HepG2 (cell line): ENCODE measurements around the gene TJAP1. TPM values are rescaled to one million over a fixed set of nuclear protein-coding genes. Genes with fewer than 3 reads are reported as not detected.
A peak's percentile ranks its signal among the peaks of the same experiment; 100 is the strongest.

Source experiments
- ELF3 ChIP-seq: IDR thresholded peaks from 2 replicates; pipeline ENCODE4 v1.6.1; 2016; ENCODE audit warnings: missing genetic modification reagents, missing compliant biosample characterization
- KDM6A ChIP-seq: IDR thresholded peaks from 2 replicates; pipeline ENCODE4 v1.6.1; 2016; ENCODE audit warnings: low read depth
- PBX2 ChIP-seq: IDR thresholded peaks from 2 replicates; pipeline ENCODE4 v1.6.1; 2016; ENCODE audit warnings: control low read depth
- SETDB1 ChIP-seq: sonication (generic); formaldehyde crosslinking; IDR thresholded peaks from 2 replicates; pipeline ENCODE4 v1.5.1; 2020; ENCODE audit warnings: missing genetic modification reagents, mild to moderate bottlenecking, borderline replicate concordance
- SMAD3 ChIP-seq: sonication (generic); formaldehyde crosslinking; IDR thresholded peaks from 2 replicates; pipeline ENCODE4 v1.4.0; 2020; ENCODE audit warnings: missing genetic modification reagents
- ZEB1 ChIP-seq: IDR thresholded peaks from 2 replicates; pipeline ENCODE4 v1.6.1; 2012; ENCODE audit warnings: mild to moderate bottlenecking, low read depth, inconsistent platforms; ENCODE audit not compliant: insufficient replicate concordance
- ZNF317 ChIP-seq: sonication (generic); formaldehyde crosslinking; IDR thresholded peaks from 2 replicates; pipeline ENCODE4 v1.5.0; 2020; ENCODE audit warnings: mild to moderate bottlenecking, missing genetic modification reagents
- ZNF660 ChIP-seq: sonication (generic); formaldehyde crosslinking; IDR thresholded peaks from 2 replicates; pipeline ENCODE4 v1.5.1; 2020; ENCODE audit warnings: mild to moderate bottlenecking, low read depth, missing genetic modification reagents, borderline replicate concordance
- ZNF709 ChIP-seq: sonication (generic); formaldehyde crosslinking; IDR thresholded peaks from 2 replicates; pipeline ENCODE4 v1.5.0; 2020; ENCODE audit warnings: mild to moderate bottlenecking, missing genetic modification reagents
- ZNF816 ChIP-seq: sonication (generic); formaldehyde crosslinking; IDR thresholded peaks from 2 replicates; pipeline ENCODE4 v1.8.0; 2022; ENCODE audit warnings: missing genetic modification reagents, mild to moderate bottlenecking, borderline replicate concordance
- ZUFSP ChIP-seq: sonication (generic); formaldehyde crosslinking; IDR thresholded peaks from 2 replicates; pipeline ENCODE4 v1.9.0; 2021; ENCODE audit warnings: missing genetic modification reagents, mild to moderate bottlenecking, borderline replicate concordance
- polyA plus RNA-seq, 8 experiments: library from polyadenylated mRNA; depleted of rRNA in 3 of 8; stranded (reverse) in 7 of 8; unstranded in 1 of 8; fragments of >200 nt; fragmentation: Illumina TruSeq in 4 of 8; extraction: Trizol in 4 of 8; gene quantifications; 2 replicates each; pipeline versions ENCODE4 v1.2.1 to v1.2.3, GENCODE V29; 2011 to 2016; ENCODE audit warnings: low read depth in 4 of 8, missing spikeins in 1 of 8, mixed read lengths in 1 of 8; ENCODE audit not compliant: insufficient read depth in 1 of 8
- total RNA-seq, 5 experiments: library from RNA; depleted of rRNA; stranded (reverse); fragments of >200 nt; fragmentation: Illumina TruSeq; extraction: Trizol; gene quantifications; 2 replicates each; pipeline ENCODE4 v1.2.3, GENCODE V29; 2016; ENCODE audit warnings: low read depth in 1 of 5
- TF ChIP-seq, protein P1 (sequence below): sonication (generic); formaldehyde crosslinking; IDR thresholded peaks from 2 replicates; pipeline ENCODE4; 2020; ENCODE audit warnings: missing genetic modification reagents, mild to moderate bottlenecking, borderline replicate concordance
- TF ChIP-seq, protein P2 (sequence below): sonication (generic); formaldehyde crosslinking; IDR thresholded peaks from 2 replicates; pipeline ENCODE4 v1.5.1; 2020; ENCODE audit warnings: mild to moderate bottlenecking, missing genetic modification reagents, borderline replicate concordance
- TF ChIP-seq, protein P3 (sequence below): sonication (generic); formaldehyde crosslinking; IDR thresholded peaks from 2 replicates; pipeline ENCODE4 v1.4.0; 2020; ENCODE audit warnings: mild to moderate bottlenecking, missing genetic modification reagents, borderline replicate concordance

Gene TJAP1
- total and polyA plus RNA-seq, 2 of the 13 experiments (the other 11 are each of a cell fraction or from before 2014, with no cell fraction given): 15.7 to 41.6 TPM

DNA sequence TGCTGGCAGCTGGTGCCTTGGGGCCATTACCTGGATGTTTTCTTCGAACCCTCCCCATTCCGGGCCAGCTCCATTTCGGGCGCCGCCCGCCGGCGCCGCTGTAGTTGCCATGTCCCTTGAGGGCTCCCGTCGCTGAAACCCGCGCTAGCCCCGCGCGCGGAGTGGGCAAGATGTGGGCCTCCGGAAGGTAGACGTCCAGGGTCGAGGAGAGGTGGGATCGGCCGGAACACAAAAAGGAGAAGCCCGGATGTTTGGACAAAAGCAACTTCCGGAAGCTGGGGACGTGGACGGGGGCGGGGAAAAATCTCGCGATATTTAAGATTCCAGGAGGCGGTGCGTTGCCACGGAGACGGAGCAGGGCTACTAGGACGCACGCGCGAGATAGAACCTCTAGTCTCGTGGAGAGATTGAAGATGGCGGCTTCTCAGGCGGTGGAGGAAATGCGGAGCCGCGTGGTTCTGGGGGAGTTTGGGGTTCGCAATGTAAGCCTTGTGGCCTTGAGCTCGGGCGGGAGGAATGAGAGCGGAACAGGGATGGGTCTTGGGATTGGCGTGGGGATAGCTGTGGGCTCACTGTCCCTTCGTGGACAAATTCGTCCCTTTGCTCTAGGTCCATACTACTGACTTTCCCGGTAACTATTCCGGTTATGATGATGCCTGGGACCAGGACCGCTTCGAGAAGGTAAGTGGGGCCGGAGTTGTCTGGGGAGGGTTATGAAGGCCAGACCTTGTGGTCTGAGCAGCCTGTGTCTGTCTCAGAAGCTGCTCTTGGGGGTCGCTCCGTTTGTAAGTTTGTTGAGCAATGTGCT is 39.5 kb downstream of the TJAP1 start, which contains the start of the genes POLR1C and YIPF3 (continued):
- TF ChIP-seq PBX2 (CRISPR knock-in tag) (no peak; the same call in 1 of the 2 replicates), ZNF317 (CRISPR knock-in tag) (peak; percentile 60; the same call in 1 of the 2 replicates), ZNF816 (CRISPR knock-in tag) (peak; percentile 42; the same call in 1 of the 2 replicates), ZNF709 (CRISPR knock-in tag) (0 out of 2 replicates have a peak, but pooled peaks have one; percentile 70), SMAD3 (CRISPR knock-in tag) (peak; percentile 54; the same call in 1 of the 2 replicates), ZEB1 (peak; percentile 57), SETDB1 (no peak), ELF3 (CRISPR knock-in tag) (peak; percentile 74), ZNF660 (CRISPR knock-in tag) (no peak), KDM6A (CRISPR knock-in tag) (peak; percentile 23; the same call in 1 of the 2 replicates), ZUFSP (no peak)
- TF ChIP-seq, protein P1, sequence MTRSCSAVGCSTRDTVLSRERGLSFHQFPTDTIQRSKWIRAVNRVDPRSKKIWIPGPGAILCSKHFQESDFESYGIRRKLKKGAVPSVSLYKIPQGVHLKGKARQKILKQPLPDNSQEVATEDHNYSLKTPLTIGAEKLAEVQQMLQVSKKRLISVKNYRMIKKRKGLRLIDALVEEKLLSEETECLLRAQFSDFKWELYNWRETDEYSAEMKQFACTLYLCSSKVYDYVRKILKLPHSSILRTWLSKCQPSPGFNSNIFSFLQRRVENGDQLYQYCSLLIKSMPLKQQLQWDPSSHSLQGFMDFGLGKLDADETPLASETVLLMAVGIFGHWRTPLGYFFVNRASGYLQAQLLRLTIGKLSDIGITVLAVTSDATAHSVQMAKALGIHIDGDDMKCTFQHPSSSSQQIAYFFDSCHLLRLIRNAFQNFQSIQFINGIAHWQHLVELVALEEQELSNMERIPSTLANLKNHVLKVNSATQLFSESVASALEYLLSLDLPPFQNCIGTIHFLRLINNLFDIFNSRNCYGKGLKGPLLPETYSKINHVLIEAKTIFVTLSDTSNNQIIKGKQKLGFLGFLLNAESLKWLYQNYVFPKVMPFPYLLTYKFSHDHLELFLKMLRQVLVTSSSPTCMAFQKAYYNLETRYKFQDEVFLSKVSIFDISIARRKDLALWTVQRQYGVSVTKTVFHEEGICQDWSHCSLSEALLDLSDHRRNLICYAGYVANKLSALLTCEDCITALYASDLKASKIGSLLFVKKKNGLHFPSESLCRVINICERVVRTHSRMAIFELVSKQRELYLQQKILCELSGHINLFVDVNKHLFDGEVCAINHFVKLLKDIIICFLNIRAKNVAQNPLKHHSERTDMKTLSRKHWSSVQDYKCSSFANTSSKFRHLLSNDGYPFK (CRISPR knock-in tag): peak; percentile 93; the same call in 1 of the 2 replicates
- TF ChIP-seq, protein P2, sequence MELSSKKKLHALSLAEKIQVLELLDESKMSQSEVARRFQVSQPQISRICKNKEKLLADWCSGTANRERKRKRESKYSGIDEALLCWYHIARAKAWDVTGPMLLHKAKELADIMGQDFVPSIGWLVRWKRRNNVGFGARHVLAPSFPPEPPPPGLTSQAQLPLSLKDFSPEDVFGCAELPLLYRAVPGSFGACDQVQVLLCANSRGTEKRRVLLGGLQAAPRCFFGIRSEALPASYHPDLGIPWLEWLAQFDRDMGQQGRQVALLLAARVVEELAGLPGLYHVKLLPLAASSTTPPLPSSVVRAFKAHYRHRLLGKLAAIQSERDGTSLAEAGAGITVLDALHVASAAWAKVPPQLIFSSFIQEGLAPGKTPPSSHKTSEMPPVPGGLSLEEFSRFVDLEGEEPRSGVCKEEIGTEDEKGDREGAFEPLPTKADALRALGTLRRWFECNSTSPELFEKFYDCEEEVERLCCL (CRISPR knock-in tag): no peak; the same call in 1 of the 2 replicates
- TF ChIP-seq, protein P3, sequence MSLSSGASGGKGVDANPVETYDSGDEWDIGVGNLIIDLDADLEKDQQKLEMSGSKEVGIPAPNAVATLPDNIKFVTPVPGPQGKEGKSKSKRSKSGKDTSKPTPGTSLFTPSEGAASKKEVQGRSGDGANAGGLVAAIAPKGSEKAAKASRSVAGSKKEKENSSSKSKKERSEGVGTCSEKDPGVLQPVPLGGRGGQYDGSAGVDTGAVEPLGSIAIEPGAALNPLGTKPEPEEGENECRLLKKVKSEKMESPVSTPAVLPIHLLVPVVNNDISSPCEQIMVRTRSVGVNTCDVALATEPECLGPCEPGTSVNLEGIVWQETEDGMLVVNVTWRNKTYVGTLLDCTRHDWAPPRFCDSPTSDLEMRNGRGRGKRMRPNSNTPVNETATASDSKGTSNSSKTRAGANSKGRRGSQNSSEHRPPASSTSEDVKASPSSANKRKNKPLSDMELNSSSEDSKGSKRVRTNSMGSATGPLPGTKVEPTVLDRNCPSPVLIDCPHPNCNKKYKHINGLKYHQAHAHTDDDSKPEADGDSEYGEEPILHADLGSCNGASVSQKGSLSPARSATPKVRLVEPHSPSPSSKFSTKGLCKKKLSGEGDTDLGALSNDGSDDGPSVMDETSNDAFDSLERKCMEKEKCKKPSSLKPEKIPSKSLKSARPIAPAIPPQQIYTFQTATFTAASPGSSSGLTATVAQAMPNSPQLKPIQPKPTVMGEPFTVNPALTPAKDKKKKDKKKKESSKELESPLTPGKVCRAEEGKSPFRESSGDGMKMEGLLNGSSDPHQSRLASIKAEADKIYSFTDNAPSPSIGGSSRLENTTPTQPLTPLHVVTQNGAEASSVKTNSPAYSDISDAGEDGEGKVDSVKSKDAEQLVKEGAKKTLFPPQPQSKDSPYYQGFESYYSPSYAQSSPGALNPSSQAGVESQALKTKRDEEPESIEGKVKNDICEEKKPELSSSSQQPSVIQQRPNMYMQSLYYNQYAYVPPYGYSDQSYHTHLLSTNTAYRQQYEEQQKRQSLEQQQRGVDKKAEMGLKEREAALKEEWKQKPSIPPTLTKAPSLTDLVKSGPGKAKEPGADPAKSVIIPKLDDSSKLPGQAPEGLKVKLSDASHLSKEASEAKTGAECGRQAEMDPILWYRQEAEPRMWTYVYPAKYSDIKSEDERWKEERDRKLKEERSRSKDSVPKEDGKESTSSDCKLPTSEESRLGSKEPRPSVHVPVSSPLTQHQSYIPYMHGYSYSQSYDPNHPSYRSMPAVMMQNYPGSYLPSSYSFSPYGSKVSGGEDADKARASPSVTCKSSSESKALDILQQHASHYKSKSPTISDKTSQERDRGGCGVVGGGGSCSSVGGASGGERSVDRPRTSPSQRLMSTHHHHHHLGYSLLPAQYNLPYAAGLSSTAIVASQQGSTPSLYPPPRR: 0 out of 2 replicates have a peak, but pooled peaks have one; percentile 22
